HG02642 (cell line): ENCODE results near the gene FAM110D.

ENCODE experiments used
- ATAC-seq: cut with Tn5 transposase; IDR thresholded peaks from one replicate; pipeline ENCODE4 v1.9.1; 2021; ENCODE audit warnings: mild to moderate bottlenecking; ENCODE audit not compliant: unreplicated experiment, poor library complexity

FAM110D gene

DNA sequence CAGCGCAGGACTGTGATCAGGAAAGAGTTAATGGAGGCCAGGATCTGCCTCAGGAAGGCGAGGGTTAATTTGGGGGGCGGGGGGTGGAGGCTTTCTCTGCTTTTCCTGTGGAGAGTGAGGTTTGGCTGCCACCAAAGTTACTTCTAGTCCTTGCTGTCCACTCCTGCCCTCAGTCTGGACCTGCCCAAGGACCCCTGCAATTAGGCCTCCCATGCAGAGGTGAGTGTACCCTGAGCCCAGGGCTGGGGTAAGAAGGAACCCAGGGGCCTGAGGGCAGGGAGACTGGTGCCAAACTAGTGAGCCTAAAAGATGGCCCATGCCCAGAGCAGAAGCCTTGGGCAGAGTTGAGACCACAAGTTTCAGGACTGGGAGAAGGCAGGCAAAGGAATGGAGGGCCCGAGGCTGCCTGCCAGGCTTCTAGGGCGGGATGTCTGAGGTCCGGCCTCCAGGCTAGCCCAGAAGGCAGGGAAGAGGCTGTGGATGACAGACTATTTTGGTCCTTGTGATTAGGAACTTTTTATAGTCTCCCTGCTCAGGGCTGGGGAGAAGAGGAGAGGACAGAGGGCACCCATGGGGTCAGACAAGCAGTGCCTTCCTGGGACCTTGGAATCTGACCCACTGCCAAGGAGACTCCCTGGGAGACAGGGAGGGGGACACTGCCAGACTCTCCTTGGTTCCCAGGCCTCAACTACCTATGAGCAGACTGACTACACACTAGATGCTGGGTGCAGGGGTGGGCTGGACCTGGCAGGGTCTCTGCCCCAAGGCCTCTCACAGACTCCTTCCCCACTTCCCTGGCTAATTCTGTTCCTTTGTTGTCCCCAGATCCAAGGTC is at the start of gene FAM110D:
Gene FAM110D, plus strand, starts transcription at position 172 of the 835 bp plus-strand sequence. CDS start 2,213 bp downstream, outside the sequence.
- no peak for ATAC-seq

GRCh38 chr1:26109229-26110164 is 49.4 kb upstream of the FAM110D start:
- no peak for ATAC-seq

DNA sequence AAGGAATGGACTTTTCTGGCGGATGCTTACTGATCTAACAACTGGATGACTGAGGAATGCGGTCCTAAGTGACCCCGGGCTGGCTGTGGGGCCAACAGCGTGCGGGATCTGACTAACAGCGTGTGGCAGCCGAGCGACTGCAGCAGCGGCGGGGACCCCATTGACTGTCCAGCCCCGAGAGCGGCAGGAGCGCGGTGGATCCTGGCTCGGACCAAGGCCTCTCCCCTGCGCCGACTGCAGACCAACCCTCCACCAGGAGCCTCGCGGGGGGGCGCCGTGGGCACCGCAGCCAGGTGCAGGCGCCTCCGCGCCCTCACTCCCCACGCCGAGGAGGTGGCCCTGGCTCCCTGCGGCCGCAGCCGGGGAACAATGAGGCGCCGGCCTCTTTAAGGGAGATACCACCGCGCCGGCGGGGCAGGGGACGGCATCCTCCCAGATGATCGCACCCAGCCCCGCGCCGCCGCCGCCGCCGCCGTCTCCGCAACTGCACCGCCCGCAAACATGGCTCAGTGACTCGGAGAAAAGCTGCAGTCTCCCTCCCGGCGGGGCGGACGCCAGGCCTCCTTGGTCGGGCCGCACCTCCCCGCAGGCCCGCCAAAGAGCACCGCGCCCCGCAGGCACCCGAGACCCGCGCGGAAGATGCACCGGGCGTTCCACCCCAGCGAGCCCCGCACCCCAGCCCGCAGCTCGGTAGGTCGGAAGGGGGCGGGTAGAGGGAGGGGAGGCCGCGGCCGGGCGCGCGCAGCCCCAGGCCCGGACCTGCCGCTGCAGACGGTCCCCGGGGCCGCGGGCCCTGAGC is 47.9 kb upstream of the FAM110D start:
- ATAC-seq, result peak; percentile 49

DNA sequence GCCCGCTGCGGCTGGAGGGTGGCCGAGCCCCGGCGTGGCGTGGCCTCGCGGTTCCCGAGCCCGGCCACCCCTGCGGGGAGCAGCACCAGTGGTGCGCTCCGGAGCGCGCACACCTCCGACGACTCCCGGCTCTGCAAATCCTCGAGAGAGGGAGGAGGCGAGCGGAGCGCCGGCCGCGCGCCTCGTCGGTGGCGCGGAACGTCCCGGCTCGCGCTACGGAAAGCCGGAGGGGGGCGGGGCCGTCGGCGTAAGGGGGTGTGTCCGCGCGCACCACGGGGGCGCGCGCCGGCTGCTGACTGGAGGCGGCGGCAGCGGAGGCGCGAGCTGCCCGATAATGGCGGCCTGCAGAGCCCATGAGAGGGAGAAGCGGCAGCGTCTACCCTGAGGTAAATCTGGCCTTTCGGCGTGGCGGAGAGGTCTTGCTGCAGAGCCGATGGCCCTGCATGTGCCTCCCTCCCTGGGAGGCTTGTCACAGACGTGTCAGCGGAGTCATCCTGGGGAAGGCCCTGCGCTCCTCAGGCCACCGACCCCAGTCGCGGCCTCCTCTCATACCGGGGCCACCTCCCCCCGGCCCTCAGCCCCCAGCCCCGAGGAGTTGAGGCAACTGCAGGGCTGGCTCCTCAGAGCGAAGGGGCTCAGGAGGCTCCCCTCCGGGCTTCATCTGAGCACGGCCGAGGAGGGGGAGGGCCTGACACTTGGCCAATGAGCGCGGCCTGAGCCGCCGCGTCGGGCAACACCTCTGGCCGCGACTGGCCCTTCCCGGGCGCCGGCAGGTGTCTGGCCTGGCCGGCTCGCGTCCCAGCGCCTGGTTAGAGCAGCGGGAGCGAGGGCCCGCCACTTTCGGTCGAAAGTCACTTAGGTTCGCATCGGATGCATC is 47.1 kb upstream of the FAM110D start, which contains the start of gene PDIK1L:
Gene PDIK1L, plus strand, starts transcription at position 295 of the 877 bp plus-strand sequence. CDS start 2,485 bp downstream, outside the sequence.
- peak; percentile 72 for ATAC-seq

DNA sequence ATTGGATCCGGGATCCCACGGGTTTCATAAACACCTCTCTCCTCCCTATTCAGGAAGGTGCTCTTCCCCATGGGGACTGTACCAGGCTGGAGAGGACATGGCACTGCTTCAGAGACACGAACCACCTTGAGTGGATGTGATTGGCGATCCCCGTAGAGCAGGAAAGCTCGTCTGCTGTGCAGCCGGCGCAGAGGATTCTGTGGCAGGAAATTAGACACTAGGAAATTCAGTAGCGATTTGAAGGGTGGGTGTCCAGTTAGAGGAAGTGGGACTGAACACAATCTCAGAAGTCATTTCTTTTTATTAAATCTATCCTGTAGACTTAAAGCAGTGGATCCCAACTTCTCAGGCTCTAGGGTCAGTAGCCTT is 46.5 kb upstream of the FAM110D start:
- no peak for ATAC-seq

DNA sequence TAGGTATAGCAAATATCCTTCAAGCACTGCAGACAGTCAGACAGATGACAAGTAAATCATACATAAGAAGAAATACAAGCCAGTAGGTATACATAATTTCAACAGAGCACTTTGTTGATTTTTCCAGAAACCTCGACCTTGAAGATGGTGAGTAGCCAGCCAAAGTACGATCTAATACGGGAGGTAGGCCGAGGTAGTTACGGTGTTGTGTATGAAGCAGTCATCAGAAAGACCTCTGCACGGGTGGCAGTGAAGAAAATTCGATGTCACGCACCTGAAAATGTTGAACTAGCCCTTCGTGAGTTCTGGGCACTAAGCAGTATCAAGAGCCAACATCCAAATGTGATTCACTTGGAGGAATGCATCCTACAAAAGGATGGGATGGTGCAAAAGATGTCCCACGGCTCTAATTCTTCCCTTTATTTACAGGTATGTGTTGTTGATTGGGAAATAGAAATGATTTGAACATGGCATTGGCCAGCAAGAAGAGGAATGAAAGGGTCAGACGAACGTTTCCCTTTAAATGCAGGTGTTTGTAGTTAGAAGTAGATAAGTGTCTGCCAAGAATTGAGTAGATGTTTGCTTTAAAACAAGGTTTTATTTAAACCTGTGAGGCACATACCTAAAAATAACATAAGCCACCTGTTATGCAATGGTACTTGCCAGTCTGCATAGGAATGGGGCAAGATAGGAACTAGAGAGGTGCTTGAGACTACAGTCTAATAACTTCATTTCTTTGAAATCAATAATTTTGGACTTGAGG is 44.5 kb upstream of the FAM110D start:
- ATAC-seq, result no peak

GRCh38 chr1:26119892-26120608 is 38.8 kb upstream of the FAM110D start:
- no peak for ATAC-seq

DNA sequence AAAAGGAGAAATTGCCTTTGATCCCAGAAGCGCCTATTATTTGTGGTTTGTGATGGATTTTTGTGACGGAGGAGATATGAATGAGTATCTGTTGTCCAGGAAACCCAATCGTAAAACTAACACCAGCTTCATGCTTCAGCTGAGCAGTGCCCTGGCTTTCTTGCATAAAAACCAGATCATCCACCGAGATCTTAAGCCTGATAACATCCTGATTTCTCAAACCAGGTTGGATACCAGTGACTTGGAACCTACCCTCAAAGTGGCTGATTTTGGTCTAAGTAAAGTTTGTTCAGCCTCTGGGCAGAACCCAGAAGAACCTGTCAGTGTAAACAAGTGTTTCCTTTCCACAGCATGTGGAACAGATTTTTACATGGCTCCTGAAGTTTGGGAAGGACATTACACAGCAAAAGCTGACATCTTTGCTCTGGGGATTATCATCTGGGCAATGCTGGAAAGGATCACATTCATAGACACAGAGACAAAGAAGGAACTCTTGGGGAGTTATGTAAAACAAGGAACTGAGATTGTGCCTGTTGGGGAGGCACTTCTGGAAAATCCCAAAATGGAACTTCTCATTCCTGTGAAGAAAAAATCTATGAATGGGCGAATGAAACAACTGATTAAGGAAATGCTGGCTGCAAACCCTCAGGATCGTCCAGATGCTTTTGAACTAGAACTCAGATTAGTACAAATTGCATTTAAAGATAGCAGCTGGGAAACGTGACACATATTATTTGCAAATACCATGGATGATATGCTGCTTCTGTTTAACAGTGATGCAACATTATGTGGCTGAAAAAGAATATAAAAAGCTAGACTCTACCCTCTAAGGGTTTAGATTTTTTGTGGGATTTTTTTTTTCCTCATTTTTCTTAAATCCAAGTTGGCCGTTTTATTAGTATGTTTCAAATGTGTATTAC is 36.8 kb upstream of the FAM110D start:
- no peak for ATAC-seq

DNA sequence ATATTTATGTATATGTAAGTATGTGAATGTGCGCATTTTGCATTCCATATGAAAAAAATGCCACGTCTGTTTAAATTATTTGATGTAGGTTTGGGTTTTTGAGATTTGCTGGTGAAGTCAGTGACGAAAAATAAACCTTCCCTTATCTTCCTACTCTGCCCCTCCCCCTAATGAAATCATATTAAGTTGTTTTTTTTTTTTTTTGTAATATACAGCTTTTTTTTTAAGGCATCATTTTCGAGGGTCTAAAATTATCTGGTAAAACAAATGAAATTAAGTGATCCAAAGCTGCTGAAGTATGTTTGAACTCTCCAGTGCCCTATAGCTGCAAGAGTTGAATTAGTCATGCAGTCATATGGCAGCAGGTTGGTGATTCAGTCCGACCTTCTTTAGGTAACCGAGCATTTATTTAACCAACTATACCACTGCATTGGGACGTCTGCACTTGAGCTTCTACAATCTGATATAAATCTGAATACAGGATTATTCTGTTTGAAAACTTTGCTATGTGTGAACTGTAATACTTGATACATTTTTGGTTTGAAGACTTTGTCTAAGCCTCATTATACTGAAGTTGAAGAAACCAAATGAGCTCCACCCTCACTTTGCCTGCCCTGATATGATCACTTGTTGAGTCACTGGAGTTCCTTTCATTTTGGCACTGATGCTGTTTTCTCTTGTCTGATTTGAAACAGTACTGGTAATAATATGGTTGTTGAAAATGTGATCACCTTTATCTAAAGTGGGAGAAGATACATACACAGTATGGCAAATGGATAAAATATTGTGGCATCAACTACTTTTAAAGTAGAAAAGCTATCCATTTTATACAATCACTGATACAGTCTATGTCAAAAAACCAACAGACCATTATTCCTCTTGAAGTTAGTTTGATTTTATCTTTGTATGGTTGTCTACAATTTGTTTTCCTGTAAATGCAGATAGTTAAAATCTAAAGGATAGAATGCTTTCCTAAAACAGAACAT is 35.6 kb upstream of the FAM110D start:
- ATAC-seq, result no peak

GRCh38 chr1:26124418-26125331 is 34.2 kb upstream of the FAM110D start:
- ATAC-seq, result no peak

DNA sequence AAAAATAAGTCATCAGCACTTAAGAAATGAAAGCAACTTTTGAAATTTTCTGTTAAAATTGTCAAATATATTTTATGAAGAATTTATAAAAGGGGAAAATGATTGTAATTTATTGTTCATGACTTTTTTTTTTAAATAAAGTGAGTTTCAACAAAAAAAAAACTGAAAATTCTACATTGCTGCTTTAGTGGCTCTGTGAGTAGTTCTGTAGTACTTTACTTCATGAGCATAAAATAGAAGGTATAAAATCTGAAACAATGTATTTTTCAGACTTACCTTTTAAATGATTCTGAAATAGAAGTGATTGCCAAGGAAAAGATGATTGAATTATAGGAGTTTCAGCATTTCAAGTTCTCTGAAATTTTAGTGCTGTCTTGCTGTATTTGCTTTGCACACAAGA is 33.5 kb upstream of the FAM110D start:
- no peak for ATAC-seq

DNA sequence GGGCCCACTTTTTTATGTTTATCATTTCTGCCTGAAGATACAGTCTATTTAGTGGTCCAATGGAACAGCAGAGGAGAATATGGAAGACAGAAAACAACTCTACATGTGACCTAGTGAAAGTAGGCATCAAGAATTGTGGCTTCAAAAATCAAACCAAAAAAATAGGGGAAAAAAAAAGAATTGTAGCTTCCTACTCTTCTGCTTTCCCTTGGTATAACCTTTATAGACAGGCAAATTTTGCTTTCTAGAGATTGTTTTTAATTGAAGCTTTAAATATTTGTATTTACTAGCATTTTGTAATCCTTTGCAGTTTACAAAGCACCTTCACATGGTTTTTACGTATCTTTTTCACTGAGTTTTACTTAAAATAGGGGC is 32.9 kb upstream of the FAM110D start:
- ATAC-seq, result no peak

GRCh38 chr1:26126321-26127084 is 32.4 kb upstream of the FAM110D start:
- peak; percentile 56 for ATAC-seq
